PC-3 (cell line): ENCODE results near the gene ST8SIA3.

ENCODE experiments used
- CTCF ChIP-seq: fragments of 300-600 bp; sonication (generic); conservative IDR thresholded peaks from 2 replicates; pipeline ENCODE4 v1.5.1; 2017; ENCODE audit warnings: antibody characterized with exemption, low read depth, mild to moderate bottlenecking, low read length
- EZH2 ChIP-seq: fragments of 300-600 bp; sonication (generic); IDR thresholded peaks from one replicate; pipeline ENCODE4 v1.6.1; 2017; ENCODE audit warnings: antibody characterized with exemption, mild to moderate bottlenecking, low read length; ENCODE audit not compliant: unreplicated experiment
- EZH2phosphoT487 ChIP-seq: fragments of 300-600 bp; sonication (generic); IDR thresholded peaks from 2 replicates; pipeline ENCODE4 v1.6.1; 2018; ENCODE audit warnings: mild to moderate bottlenecking, antibody characterized with exemption, low read length, borderline replicate concordance

GRCh38 chr18:57373017-57373416 lies 20.7 kb downstream of the ST8SIA3 start:
- TF ChIP-seq CTCF (no peak), EZH2 (no peak), EZH2phosphoT487 (no peak)
